ENCODE results near the gene KLHL25. TPM values are rescaled to one million over a fixed set of nuclear protein-coding genes. Genes with fewer than 3 reads are reported as not detected.

The KLHL25 gene
- total RNA-seq, 2 donors from 2014 or later: 15.0 to 18.1 TPM

- no peak overlapping the region for H3K27ac ChIP-seq
- no peak for TF ChIP-seq CTCF (IDR thresholded peaks at IDR 0.05)
- H3K4me1 ChIP-seq (ENCODE audit: control insufficient read depth in 1 of 2, low read depth in 2 of 2): peaks cover 9 to 16% of the 10 kb centered on the region in 2 donors
- H3K4me3 ChIP-seq: no peak overlapping the region
- no peak for DNase-seq (ENCODE audit: low spot score)
- no peaks in the 10 kb centered on the region for H3K27me3 ChIP-seq (replicated peaks; ENCODE audit: insufficient read depth)
- H3K36me3 ChIP-seq: peaks cover 50% of the 10 kb centered on the region
- H3K9me3 ChIP-seq: no peaks in the 10 kb centered on the region
- no peak for ATAC-seq (ENCODE audit: insufficient number of reproducible peaks, low FRiP score, low read depth)
Measured at GRCh38 chr15:85743392-85744055, 51.2 kb downstream of the KLHL25 start.

- Histone ChIP-seq H3K36me3 (peaks cover 48% of the 10 kb centered on the region), H3K27ac (peak overlapping the region; percentile 49 to 51), H3K27me3 (replicated peaks; ENCODE audit: insufficient read depth) (no peaks in the 10 kb centered on the region), H3K4me3 (no peak overlapping the region), H3K9me3 (no peaks in the 10 kb centered on the region), H3K4me1 (ENCODE audit: control insufficient read depth in 1 of 2, low read depth in 2 of 2) (peaks cover 9 to 16% of the 10 kb centered on the region in 2 donors)
- DNase-seq (ENCODE audit: low spot score) (no peak), ATAC-seq (ENCODE audit: insufficient number of reproducible peaks, low FRiP score, low read depth) (no peak)
- no peak for TF ChIP-seq CTCF (IDR thresholded peaks at IDR 0.05)
Measured at GRCh38 chr15:85742186-85742821, 52.4 kb downstream of the KLHL25 start.

GRCh38 chr15:85741662-85742061 is 53.1 kb downstream of the KLHL25 start:
- H3K27me3 ChIP-seq (replicated peaks; ENCODE audit: insufficient read depth): no peaks in the 10 kb centered on the region
- H3K36me3 ChIP-seq: peaks cover 44% of the 10 kb centered on the region
- no peaks in the 10 kb centered on the region for H3K9me3 ChIP-seq
- TF ChIP-seq CTCF (IDR thresholded peaks at IDR 0.05): no peak
- H3K4me1 ChIP-seq (ENCODE audit: control insufficient read depth in 1 of 2, low read depth in 2 of 2): peaks cover 9 to 16% of the 10 kb centered on the region in 2 donors
- ATAC-seq (ENCODE audit: insufficient number of reproducible peaks, low FRiP score, low read depth) (no peak), DNase-seq (ENCODE audit: low spot score) (no peak)
- no peak overlapping the region for H3K4me3 ChIP-seq
- peak overlapping the region; percentile 49 to 51 for H3K27ac ChIP-seq

GRCh38 chr15:85741021-85741421 is 53.7 kb downstream of the KLHL25 start:
- no peak for DNase-seq (ENCODE audit: low spot score)
- no peaks in the 10 kb centered on the region for H3K9me3 ChIP-seq
- no peak for TF ChIP-seq CTCF (IDR thresholded peaks at IDR 0.05)
- peaks cover 9 to 16% of the 10 kb centered on the region in 2 donors for H3K4me1 ChIP-seq (ENCODE audit: control insufficient read depth in 1 of 2, low read depth in 2 of 2)
- peaks cover 48% of the 10 kb centered on the region for H3K36me3 ChIP-seq
- no peak for ATAC-seq (ENCODE audit: insufficient number of reproducible peaks, low FRiP score, low read depth)
- H3K4me3 ChIP-seq: no peak overlapping the region
- no peaks in the 10 kb centered on the region for H3K27me3 ChIP-seq (replicated peaks; ENCODE audit: insufficient read depth)
- H3K27ac ChIP-seq: no peak overlapping the region

- peaks cover 7% of the 10 kb centered on the region for H3K9me3 ChIP-seq
- peaks cover 5 to 6% of the 10 kb centered on the region in 2 donors for H3K4me1 ChIP-seq (ENCODE audit: control insufficient read depth in 1 of 2, low read depth in 2 of 2)
- no peak overlapping the region for H3K4me3 ChIP-seq
- H3K36me3 ChIP-seq: peaks cover 40% of the 10 kb centered on the region
- no peak for DNase-seq (ENCODE audit: low spot score)
- no peak overlapping the region for H3K27ac ChIP-seq
- no peak for TF ChIP-seq CTCF (IDR thresholded peaks at IDR 0.05)
- ATAC-seq (ENCODE audit: insufficient number of reproducible peaks, low FRiP score, low read depth): no peak
- no peaks in the 10 kb centered on the region for H3K27me3 ChIP-seq (replicated peaks; ENCODE audit: insufficient read depth)
Measured at GRCh38 chr15:85737061-85737460, 57.7 kb downstream of the KLHL25 start.

Data from thoracic aorta (tissue), 2 donors.